GM12892 (cell line): ENCODE data around the gene DENND4B.

Experiments used
- POLR2AphosphoS5 ChIP-seq: IDR thresholded peaks from 2 replicates; pipeline ENCODE4 v1.6.1; 2011; ENCODE audit warnings: low read depth, low read length, control low read depth
- TAF1 ChIP-seq: IDR thresholded peaks from 2 replicates; pipeline ENCODE4 v1.6.1; 2011; ENCODE audit warnings: low read depth, mild to moderate bottlenecking, control low read depth, low read length, borderline replicate concordance

DNA sequence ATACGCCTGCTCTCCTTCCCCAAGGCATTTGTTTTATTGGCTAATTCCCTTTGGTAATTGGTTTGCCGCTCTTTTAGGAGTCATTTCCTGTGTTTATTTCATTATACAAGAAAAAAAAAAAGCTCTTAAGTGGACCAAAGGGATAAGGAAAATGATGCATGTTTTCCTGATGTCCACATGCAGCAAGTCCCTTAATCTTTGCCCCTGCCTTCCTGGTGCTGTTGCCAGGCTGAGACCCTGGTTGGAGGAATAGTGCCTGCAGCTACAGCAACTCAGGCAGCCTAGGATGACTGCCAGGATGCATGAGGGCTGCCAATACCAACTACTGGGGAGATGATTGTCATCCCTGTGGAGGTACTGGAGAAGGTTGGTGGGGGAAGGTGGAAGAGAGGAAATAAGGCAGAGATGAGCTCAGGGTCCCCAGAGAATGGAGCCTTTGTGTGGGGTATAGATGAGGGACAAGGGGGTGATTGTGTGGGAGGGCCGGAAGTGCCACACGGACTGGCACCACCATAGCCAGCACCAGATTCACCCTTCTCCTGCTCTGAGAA, 17.7 kb downstream of the DENND4B start:
- no peak for TF ChIP-seq POLR2AphosphoS5
- no peak for TF ChIP-seq TAF1
